C4-2B (cell line): Measurements from ENCODE around the gene CFAP410.

ENCODE experiments used
- H3K27ac ChIP-seq: fragments of 450-650 bp; 2 replicates; pipeline ENCODE4 v1.5.1; 2017
- CTCF ChIP-seq: fragments of 450-650 bp; conservative IDR thresholded peaks from 2 replicates; pipeline ENCODE4 v1.5.1; 2017; ENCODE audit warnings: mild to moderate bottlenecking
- ZFX ChIP-seq: fragments of 450-650 bp; IDR thresholded peaks from 2 replicates; pipeline ENCODE4 v1.6.1; 2017

CFAP410 gene

DNA sequence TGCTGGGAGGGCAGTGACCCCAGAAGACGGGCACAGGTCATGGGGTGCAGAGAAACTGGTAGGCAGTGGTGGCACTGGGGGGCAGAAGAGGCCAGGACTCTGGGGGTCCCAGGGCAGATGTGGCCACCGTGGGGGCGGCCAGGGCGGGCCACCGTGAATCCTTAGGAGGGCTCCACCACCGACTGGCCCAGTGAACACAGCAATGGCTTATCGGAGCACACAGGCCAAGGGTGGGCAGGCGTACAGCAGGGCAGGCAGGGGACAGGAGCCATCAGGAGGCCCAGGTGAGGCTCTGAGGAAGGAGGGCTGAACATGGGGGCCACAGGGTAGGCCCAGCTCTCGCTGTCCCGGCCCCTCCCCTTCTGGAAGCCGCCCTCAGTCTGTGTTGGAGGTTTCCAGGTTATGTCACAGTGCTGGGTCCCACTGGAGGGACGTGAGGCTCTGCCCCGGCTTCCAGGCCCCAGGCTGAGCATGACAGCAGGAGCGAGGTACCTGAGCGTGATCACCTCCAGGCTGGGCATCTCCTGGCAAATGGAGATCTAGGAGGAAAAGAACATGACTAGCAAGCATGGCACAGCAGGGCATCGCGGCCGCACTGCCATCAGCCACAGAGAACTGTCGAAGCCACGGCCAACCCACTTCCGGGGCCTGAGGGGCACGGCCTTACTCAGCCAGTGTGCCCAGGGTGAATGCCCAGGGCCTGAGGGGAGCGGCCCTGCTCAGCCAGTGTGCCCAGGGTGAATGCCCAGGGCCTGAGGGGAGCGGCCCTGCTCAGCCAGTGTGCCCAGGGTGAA is 3.7 kb downstream of the CFAP410 start:
- TF ChIP-seq CTCF (no peak), ZFX (no peak)
- no peak overlapping the region for H3K27ac ChIP-seq

GRCh38 chr21:44334329-44335030 is 4.7 kb downstream of the CFAP410 start:
- H3K27ac ChIP-seq, result no peak overlapping the region
- TF ChIP-seq CTCF (no peak), ZFX (no peak)

DNA sequence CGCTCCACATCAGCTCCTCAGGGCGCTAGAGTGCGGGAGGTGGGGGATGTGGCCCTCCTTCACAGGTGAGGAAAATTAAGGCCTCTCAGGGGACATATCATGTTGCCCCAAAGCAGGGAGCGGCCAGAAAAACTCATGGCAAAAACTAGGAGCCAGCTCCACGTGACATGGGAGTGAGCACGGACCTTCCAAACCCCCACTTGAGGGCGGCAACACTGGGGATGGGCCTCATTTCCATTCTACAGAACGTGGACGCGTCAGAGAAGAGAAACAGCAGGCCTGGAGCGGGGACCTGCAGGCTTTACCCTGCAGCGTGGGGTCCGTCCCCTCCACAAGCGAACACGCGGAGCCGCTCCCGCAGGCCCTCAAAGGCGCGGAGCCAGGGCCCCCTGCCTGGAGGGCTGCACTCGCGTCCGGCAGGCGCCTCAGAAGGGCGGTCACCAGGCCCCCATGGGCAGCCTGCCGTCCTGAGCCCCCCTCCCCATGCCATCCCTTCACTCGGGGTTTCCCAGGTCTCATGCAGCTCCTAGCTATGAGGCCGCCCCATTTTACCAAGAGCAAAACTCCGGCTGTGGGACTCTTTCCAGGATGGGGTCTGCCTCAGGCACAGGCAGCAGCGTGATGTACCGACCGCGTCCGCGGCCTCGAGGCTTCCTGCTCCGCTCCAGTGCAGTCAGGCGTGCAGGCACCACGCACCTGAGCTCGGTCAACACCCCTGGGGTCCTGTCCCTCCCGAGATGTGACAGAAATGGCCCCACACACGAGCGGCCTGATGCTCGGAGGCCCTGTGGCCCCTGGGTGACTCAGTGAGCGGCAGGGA is 5.5 kb downstream of the CFAP410 start:
- H3K27ac ChIP-seq, result no peak overlapping the region
- TF ChIP-seq CTCF (no peak), ZFX (no peak)

DNA sequence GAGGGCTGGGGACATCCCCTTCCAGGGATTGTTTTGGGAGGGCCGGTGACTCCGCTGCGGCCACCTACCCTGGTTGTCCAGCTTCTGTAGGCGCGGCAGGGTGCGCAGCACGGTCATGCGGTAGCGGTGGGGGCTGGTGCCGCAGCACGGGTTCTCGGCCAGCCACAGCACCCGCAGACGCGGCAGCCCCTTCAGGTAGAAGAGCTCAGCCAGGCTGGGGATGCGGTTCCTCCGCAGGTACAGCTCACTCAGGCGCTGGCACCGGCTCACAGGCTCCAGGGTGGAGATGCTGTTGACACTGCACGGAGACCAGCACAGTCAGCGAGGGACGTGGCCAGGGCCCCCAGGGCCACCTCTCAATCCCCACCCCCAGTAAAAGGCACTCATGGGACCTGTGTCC is 6.2 kb downstream of the CFAP410 start:
- no peak overlapping the region for H3K27ac ChIP-seq
- TF ChIP-seq CTCF, result no peak
- TF ChIP-seq ZFX, result no peak

- TF ChIP-seq CTCF (no peak; the same call in 1 of the 2 replicates), ZFX (no peak)
- no peak overlapping the region for H3K27ac ChIP-seq
Measured at GRCh38 chr21:44332383-44332782, 6.8 kb downstream of the CFAP410 start.

DNA sequence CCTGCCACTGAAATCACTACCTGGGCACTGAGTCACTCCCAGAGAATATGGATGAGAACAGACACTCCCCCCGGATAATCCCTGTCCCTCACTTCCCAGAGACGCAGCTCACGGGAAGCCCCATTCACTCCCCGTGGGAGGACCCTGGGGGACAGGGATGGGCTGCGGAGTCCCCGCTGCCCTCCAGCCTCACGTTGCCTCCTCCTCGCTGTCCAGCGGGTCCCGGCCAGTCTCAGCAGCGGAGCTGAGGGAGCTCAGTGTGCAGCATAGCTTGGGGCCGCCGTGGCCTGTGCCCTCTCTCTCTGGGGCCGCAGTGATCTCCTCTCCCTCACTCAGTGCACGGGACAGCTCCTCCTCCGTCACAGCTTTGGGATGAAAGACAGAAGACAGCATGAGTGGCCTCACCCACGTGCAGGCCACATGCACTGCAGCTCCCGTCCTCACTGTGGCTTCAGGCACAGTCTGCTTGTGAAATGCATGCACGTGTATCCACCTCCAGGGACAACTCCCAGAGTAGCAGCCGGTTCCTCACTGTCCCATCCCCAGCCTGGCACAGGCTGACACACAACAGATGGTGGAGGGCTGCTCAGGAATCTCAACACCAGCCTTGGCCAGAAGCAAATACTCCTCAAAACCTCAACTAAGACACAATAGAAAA is 7.4 kb downstream of the CFAP410 start:
- TF ChIP-seq ZFX (no peak), CTCF (no peak)
- H3K27ac ChIP-seq, result no peak overlapping the region
